NCI-H446 (cell line): ENCODE measurements around the gene SEBOX.
"Not testable (repeated sequence)": the region's sequence is repeated elsewhere in the genome, so short reads cannot be mapped to it uniquely, and the experiment has no call there.

Experiments
- DNase-seq, 2 experiments: peaks; one replicate each; lab custom pipeline; 2025; lab: John Stamatoyannopoulos, UW

SEBOX gene

GRCh38 chr17:28340374-28340773, 24.6 kb downstream of the SEBOX start:
- DNase-seq, result no peak

GRCh38 chr17:28339431-28339830, 25.6 kb downstream of the SEBOX start:
- DNase-seq, result no peak

- not testable (repeated sequence) for DNase-seq
Observed at GRCh38 chr17:28338769-28339212, 26.2 kb downstream of the SEBOX start.

GRCh38 chr17:28338056-28338768, 26.8 kb downstream of the SEBOX start:
- no peak for DNase-seq

- peak in 1 of 2 experiments; percentile 23 for DNase-seq
Observed at GRCh38 chr17:28335959-28336871, 28.8 kb downstream of the SEBOX start.

GRCh38 chr17:28335201-28335958, 29.6 kb downstream of the SEBOX start, which contains the start of the genes IFT20 and TNFAIP1:
TSS of gene IFT20 (minus strand) at chr17:28335472. CDS start at chr17:28331985, 3,487 bp downstream.
TSS of gene TNFAIP1 (plus strand) at chr17:28335761. CDS start at chr17:28339522, 3,761 bp downstream.
- peak; percentile 98 to 99 for DNase-seq

- no peak for DNase-seq
Observed at GRCh38 chr17:28334666-28335200, 30.3 kb downstream of the SEBOX start.

GRCh38 chr17:28334171-28334570, 30.8 kb downstream of the SEBOX start:
- DNase-seq, result no peak

- DNase-seq, result no peak
Observed at GRCh38 chr17:28333083-28333746, 31.8 kb downstream of the SEBOX start.

GRCh38 chr17:28331891-28332420, 33.0 kb downstream of the SEBOX start:
- no peak for DNase-seq

- DNase-seq, result no peak
Observed at GRCh38 chr17:28330671-28331070, 34.3 kb downstream of the SEBOX start.

GRCh38 chr17:28328325-28328724, 36.7 kb downstream of the SEBOX start:
- DNase-seq, result no peak

GRCh38 chr17:28327709-28328108, 37.3 kb downstream of the SEBOX start:
- no peak for DNase-seq

- no peak for DNase-seq
Observed at GRCh38 chr17:28327031-28327607, 37.9 kb downstream of the SEBOX start.

- DNase-seq, result no peak
Observed at GRCh38 chr17:28326114-28326513, 38.9 kb downstream of the SEBOX start.

- DNase-seq, result no peak
Observed at GRCh38 chr17:28325211-28325610, 39.8 kb downstream of the SEBOX start.

GRCh38 chr17:28324781-28325180, 40.2 kb downstream of the SEBOX start:
- no peak for DNase-seq

- DNase-seq, result no peak
Observed at GRCh38 chr17:28324267-28324745, 40.7 kb downstream of the SEBOX start.

- DNase-seq, result no peak
Observed at GRCh38 chr17:28320215-28321061, 44.6 kb downstream of the SEBOX start.

- DNase-seq, result no peak
Observed at GRCh38 chr17:28319598-28319935, 45.4 kb downstream of the SEBOX start.
